ENCODE results near the gene ARHGEF7.

GRCh38 chr13:111181977-111182376, 66.9 kb downstream of the ARHGEF7 start:
- no peak for TF ChIP-seq CTCF (IDR thresholded peaks at IDR 0.05)
- TF ChIP-seq POLR2A (IDR thresholded peaks at IDR 0.05): no peak
- no peak for TF ChIP-seq EP300 (IDR thresholded peaks at IDR 0.05)
